Measurements from ENCODE around the gene RANBP1. TPM values are rescaled to one million over a fixed set of nuclear protein-coding genes. Genes with fewer than 3 reads are reported as not detected.

The RANBP1 gene
- total and polyA plus RNA-seq, 9 of the 15 experiments (the other 6 are each of a cell fraction or from before 2014, with no cell fraction given): 162 to 2,891 (median 1,289) TPM

- TF ChIP-seq ZNF175 (CRISPR knock-in tag; IDR thresholded peaks at IDR 0.05; ENCODE audit: low read depth): no peak
Measured at GRCh38 chr22:20141186-20142077, 25.5 kb downstream of the RANBP1 start (continued).

- 0 out of 3 replicates have a peak, but pooled peaks have one; percentile 1 for ATAC-seq
- TF ChIP-seq BRCA1 (IDR thresholded peaks at IDR 0.05) (no peak), BRCA1 (CRISPR knock-in tag; IDR thresholded peaks at IDR 0.05) (peak; percentile 84; the same call in 1 of the 2 replicates), SMC3 (conservative IDR thresholded peaks at IDR 0.05; ENCODE audit: insufficient read depth, low read depth, low read length) (no peak), TBL1XR1 (IDR thresholded peaks at IDR 0.05; ENCODE audit: low read length in 2 of 2) (no peak), RBM34 (IDR thresholded peaks at IDR 0.05; ENCODE audit: borderline replicate concordance, insufficient read depth, low read length) (no peak), ATF3 (IDR thresholded peaks at IDR 0.05) (peak; percentile 66; the same call in 1 of the 2 replicates), ATF3 (CRISPR knock-in tag; conservative IDR thresholded peaks at IDR 0.05) (no peak), ZNF764 (CRISPR knock-in tag; IDR thresholded peaks at IDR 0.05; ENCODE audit: low read depth) (no peak), PCBP1 (IDR thresholded peaks at IDR 0.05; ENCODE audit: low read depth, low read length, poor library complexity, severe bottlenecking) (peak; percentile 42), MED1 (CRISPR knock-in tag; IDR thresholded peaks at IDR 0.05; ENCODE audit: borderline replicate concordance) (0 out of 2 replicates have a peak, but pooled peaks have one; percentile 26), ZC3H11A (IDR thresholded peaks at IDR 0.05; ENCODE audit: low read depth, low read length) (no peak), CCNT2 (IDR thresholded peaks at IDR 0.05; ENCODE audit: borderline replicate concordance, extremely low read depth, insufficient read length, low read depth, low read length) (peak; percentile 18), DDX20 (tag; IDR thresholded peaks at IDR 0.05; ENCODE audit: low read depth) (no peak), BMI1 (IDR thresholded peaks at IDR 0.05; ENCODE audit: low read length) (no peak), NR1H2 (CRISPR knock-in tag; IDR thresholded peaks at IDR 0.05) (no peak), BRF1 (IDR thresholded peaks at IDR 0.05; ENCODE audit: borderline replicate concordance, extremely low read depth, insufficient read length) (no peak), ZFX (CRISPR knock-in tag; IDR thresholded peaks at IDR 0.05) (peak; percentile 26; the same call in 1 of the 2 replicates)
Measured at GRCh38 chr22:20142711-20143621, 27.1 kb downstream of the RANBP1 start.

More at GRCh38 chr22:20142711-20143621, 27.1 kb downstream of the RANBP1 start:
- H2AFZ ChIP-seq (ENCODE audit: low read depth, low read length): no peak overlapping the region
- no peak overlapping the region for H3K4me2 ChIP-seq (ENCODE audit: insufficient read depth, low read length)
- peaks cover 4 to 89% of the 10 kb centered on the region in 2 experiments; a peak in 4 of 5 replicates for H3K4me1 ChIP-seq (replicated peaks in 1 of 2; ENCODE audit: control insufficient read depth in 2 of 2, insufficient read depth in 2 of 2, low read length in 2 of 2)
- FAIRE-seq (no peak), DNase-seq (ENCODE audit: extremely low read depth in 1 of 4, low spot score in 3 of 4) (no peak)
- intact Hi-C loops (cut with micrococcal nuclease) (no loop called here), in situ Hi-C loops (cut with MboI) (no loop called here)
- no peak overlapping the region for H3K27ac ChIP-seq (ENCODE audit: extremely low read depth, low read depth, low read length)
- POLR2A ChIA-PET: interaction anchor here (0.6 to 2.2 kb wide), 3 partner anchors 25 to 152 kb away, joined by 3 to 10 read pairs (median 3); partner anchors contain the start of gene TRMT2A
- no peaks in the 10 kb centered on the region for H3K79me2 ChIP-seq (ENCODE audit: control insufficient read depth, insufficient read depth, low read length)
- peaks cover 16% of the 10 kb centered on the region for H4K20me1 ChIP-seq (replicated peaks; ENCODE audit: control insufficient read depth, insufficient read depth, low read length)
- WGBS (ENCODE audit: insufficient coverage, low coverage, missing lambda C conversion rate): 82% methylated on average over 65 of the region's 65 CpGs
- no peaks in the 10 kb centered on the region for H3K9me3 ChIP-seq (replicated peaks; ENCODE audit: control insufficient read depth, insufficient read depth, low read depth, low read length)
- no peak overlapping the region for H3K4me3 ChIP-seq
- H3K27me3 ChIP-seq (ENCODE audit: control insufficient read depth in 2 of 2, insufficient read depth in 2 of 2, low read length in 2 of 2): no peaks in the 10 kb centered on the region
- H3K9ac ChIP-seq (ENCODE audit: insufficient read depth in 1 of 2, low read depth in 2 of 2, low read length in 2 of 2): peak overlapping the region in 1 of 2 experiments; percentile 2; a peak in 1 of 4 replicates
- CTCF ChIA-PET (ENCODE audit: low intra/inter-chr PET ratio): no interaction called here
- peaks cover 13% of the 10 kb centered on the region for H3K9me1 ChIP-seq (ENCODE audit: control insufficient read depth, insufficient read depth, low read length)
- no TSS peak for BruUV-seq (replicated peaks)
- H3K36me3 ChIP-seq (ENCODE audit: control insufficient read depth, insufficient read depth, low read length): peaks cover 17% of the 10 kb centered on the region; the same call in 2 of the 3 replicates

Measured in K562 (cell line).